22Rv1 (cell line): Measurements from ENCODE around the gene PPP6R3.

ENCODE experiments used
- H3K27ac ChIP-seq: fragments of 450-650 bp; 2 replicates; pipeline ENCODE4 v1.5.1; 2017
- CTCF ChIP-seq: fragments of 450-650 bp; IDR thresholded peaks from 2 replicates; pipeline ENCODE4 v1.5.1; 2017; ENCODE audit warnings: mild to moderate bottlenecking
- ZFX ChIP-seq: fragments of 450-650 bp; IDR thresholded peaks from 2 replicates; pipeline ENCODE4 v1.6.1; 2017; ENCODE audit warnings: antibody characterized with exemption, borderline replicate concordance

Gene PPP6R3

GRCh38 chr11:68480852-68481510 lies 20.4 kb downstream of the PPP6R3 start:
- no peak for TF ChIP-seq ZFX
- TF ChIP-seq CTCF, result no peak
- no peak overlapping the region for H3K27ac ChIP-seq

GRCh38 chr11:68481579-68482240 lies 21.2 kb downstream of the PPP6R3 start:
- H3K27ac ChIP-seq, result no peak overlapping the region
- TF ChIP-seq CTCF (no peak), ZFX (no peak)

- H3K27ac ChIP-seq, result no peak overlapping the region
- no peak for TF ChIP-seq ZFX
- TF ChIP-seq CTCF, result no peak
Measured at GRCh38 chr11:68488623-68489022, 28.1 kb downstream of the PPP6R3 start.

- H3K27ac ChIP-seq, result no peak overlapping the region
- TF ChIP-seq ZFX (no peak), CTCF (no peak)
Measured at GRCh38 chr11:68495220-68495729, 34.7 kb downstream of the PPP6R3 start.

- no peak for TF ChIP-seq ZFX
- no peak for TF ChIP-seq CTCF
- H3K27ac ChIP-seq, result no peak overlapping the region
Measured at GRCh38 chr11:68495872-68496271, 35.3 kb downstream of the PPP6R3 start.

GRCh38 chr11:68497761-68498160 lies 37.2 kb downstream of the PPP6R3 start:
- no peak overlapping the region for H3K27ac ChIP-seq

More at GRCh38 chr11:68497761-68498160, 37.2 kb downstream of the PPP6R3 start:
- TF ChIP-seq CTCF (no peak), ZFX (no peak)
